ENCODE data around the gene IL19. TPM values are rescaled to one million over a fixed set of nuclear protein-coding genes. Genes with fewer than 3 reads are reported as not detected.

IL19 gene
- total RNA-seq, 1 donor from 2014 or later, result not detected

GRCh38 chr1:206738370-206739366, 31.9 kb upstream of the IL19 start:
- peaks cover 4% of the 10 kb centered on the region for H4K20me1 ChIP-seq (ENCODE audit: low read depth)
- H3K4me1 ChIP-seq, result peaks cover 15% of the 10 kb centered on the region
- H3K27me3 Mint-ChIP-seq (ENCODE audit: insufficient read depth, low read depth), result peaks cover 6% of the 10 kb centered on the region
- H3K4me3 ChIP-seq, result no peak overlapping the region
- H3K27ac ChIP-seq, result no peak overlapping the region
- H3F3A ChIP-seq (ENCODE audit: low read depth), result no peaks in the 10 kb centered on the region
- H3K79me2 ChIP-seq (ENCODE audit: low read depth), result no peaks in the 10 kb centered on the region
- no peaks in the 10 kb centered on the region for H3K36me3 ChIP-seq
- no peak overlapping the region for H3K9ac ChIP-seq
- no peaks in the 10 kb centered on the region for H3K27me3 ChIP-seq
- no peak overlapping the region for H3K4me3 Mint-ChIP-seq
- no peaks in the 10 kb centered on the region for H3K9me3 ChIP-seq (ENCODE audit: low read depth)
- H3K4me1 Mint-ChIP-seq, result peaks cover 22% of the 10 kb centered on the region
- H2AFZ ChIP-seq (replicated peaks), result no peak overlapping the region
- H3K27ac Mint-ChIP-seq, result no peak overlapping the region
- H3K36me3 Mint-ChIP-seq, result peaks cover under 1% of the 10 kb centered on the region
- TF ChIP-seq, protein P1, sequence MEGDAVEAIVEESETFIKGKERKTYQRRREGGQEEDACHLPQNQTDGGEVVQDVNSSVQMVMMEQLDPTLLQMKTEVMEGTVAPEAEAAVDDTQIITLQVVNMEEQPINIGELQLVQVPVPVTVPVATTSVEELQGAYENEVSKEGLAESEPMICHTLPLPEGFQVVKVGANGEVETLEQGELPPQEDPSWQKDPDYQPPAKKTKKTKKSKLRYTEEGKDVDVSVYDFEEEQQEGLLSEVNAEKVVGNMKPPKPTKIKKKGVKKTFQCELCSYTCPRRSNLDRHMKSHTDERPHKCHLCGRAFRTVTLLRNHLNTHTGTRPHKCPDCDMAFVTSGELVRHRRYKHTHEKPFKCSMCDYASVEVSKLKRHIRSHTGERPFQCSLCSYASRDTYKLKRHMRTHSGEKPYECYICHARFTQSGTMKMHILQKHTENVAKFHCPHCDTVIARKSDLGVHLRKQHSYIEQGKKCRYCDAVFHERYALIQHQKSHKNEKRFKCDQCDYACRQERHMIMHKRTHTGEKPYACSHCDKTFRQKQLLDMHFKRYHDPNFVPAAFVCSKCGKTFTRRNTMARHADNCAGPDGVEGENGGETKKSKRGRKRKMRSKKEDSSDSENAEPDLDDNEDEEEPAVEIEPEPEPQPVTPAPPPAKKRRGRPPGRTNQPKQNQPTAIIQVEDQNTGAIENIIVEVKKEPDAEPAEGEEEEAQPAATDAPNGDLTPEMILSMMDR (IDR thresholded peaks at IDR 0.05), result peak; percentile 52
- TF ChIP-seq EZH2phosphoT487 (IDR thresholded peaks at IDR 0.05) (no peak), EZH2 (IDR thresholded peaks at IDR 0.05) (no peak)
- H3K9me3 Mint-ChIP-seq, result no peaks in the 10 kb centered on the region
- DNase-seq (ENCODE audit: low spot score), result peak; percentile 29
- H3K4me2 ChIP-seq, result no peak overlapping the region

DNA sequence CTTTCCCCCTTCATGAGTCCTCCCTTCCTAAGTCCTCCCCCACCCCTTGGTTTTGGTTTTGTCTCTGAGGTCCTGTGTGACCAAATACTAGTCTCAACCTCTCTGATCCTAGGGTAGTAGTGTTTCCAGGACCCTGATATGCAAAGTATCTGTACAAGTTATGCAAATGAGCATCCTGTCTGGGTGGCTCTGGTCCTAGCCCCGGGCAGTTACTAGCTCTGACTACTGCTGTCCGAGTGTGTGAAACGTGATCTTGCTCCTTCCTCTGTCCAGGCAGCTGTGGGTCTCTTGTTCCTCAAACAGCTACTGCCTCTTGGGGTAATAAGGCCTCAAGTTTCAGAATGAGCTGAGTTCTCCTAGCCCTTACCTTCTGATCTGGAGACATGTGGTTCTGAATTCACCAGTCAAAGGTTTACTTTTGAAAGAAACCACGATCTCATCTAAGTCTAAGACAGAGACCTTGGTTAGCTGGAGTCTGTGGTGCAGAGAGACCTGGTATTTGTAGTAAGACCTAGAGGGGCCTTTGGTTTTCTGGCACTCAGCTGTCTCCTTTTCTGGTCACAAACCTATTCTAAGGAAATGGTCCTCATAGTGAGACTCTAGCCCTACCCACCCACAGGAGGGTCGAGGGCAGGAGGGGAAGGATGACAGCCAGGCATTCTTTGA, 31.0 kb upstream of the IL19 start:
- H3K27me3 Mint-ChIP-seq (ENCODE audit: insufficient read depth, low read depth), result peaks cover 6% of the 10 kb centered on the region
- H3K9me3 Mint-ChIP-seq, result no peaks in the 10 kb centered on the region
- Histone ChIP-seq H3K79me2 (ENCODE audit: low read depth) (no peaks in the 10 kb centered on the region), H3K9me3 (ENCODE audit: low read depth) (no peaks in the 10 kb centered on the region), H3K4me3 (no peak overlapping the region), H3K4me2 (no peak overlapping the region), H4K20me1 (ENCODE audit: low read depth) (no peaks in the 10 kb centered on the region), H3K9ac (no peak overlapping the region), H3K36me3 (no peaks in the 10 kb centered on the region), H3F3A (ENCODE audit: low read depth) (no peaks in the 10 kb centered on the region), H3K27me3 (no peaks in the 10 kb centered on the region), H3K27ac (no peak overlapping the region), H3K4me1 (peaks cover 15% of the 10 kb centered on the region), H2AFZ (replicated peaks) (no peak overlapping the region)
- TF ChIP-seq, protein P1 (IDR thresholded peaks at IDR 0.05), result no peak
- no peak for TF ChIP-seq EZH2phosphoT487 (IDR thresholded peaks at IDR 0.05)
- H3K4me3 Mint-ChIP-seq, result no peak overlapping the region
- no peak overlapping the region for H3K27ac Mint-ChIP-seq
- DNase-seq (ENCODE audit: low spot score), result no peak
- no peaks in the 10 kb centered on the region for H3K36me3 Mint-ChIP-seq
- peaks cover 22% of the 10 kb centered on the region for H3K4me1 Mint-ChIP-seq

GRCh38 chr1:206741142-206741701, 29.4 kb upstream of the IL19 start:
- no peaks in the 10 kb centered on the region for H3K36me3 Mint-ChIP-seq
- Histone ChIP-seq H3K4me1 (peaks cover 15% of the 10 kb centered on the region), H3K4me3 (no peak overlapping the region), H3K9me3 (ENCODE audit: low read depth) (no peaks in the 10 kb centered on the region), H3K9ac (no peak overlapping the region), H3K27ac (no peak overlapping the region), H3K4me2 (no peak overlapping the region), H3K79me2 (ENCODE audit: low read depth) (no peaks in the 10 kb centered on the region), H3K36me3 (no peaks in the 10 kb centered on the region), H3F3A (ENCODE audit: low read depth) (no peaks in the 10 kb centered on the region), H3K27me3 (no peaks in the 10 kb centered on the region), H4K20me1 (ENCODE audit: low read depth) (no peaks in the 10 kb centered on the region), H2AFZ (replicated peaks) (no peak overlapping the region)
- no peaks in the 10 kb centered on the region for H3K9me3 Mint-ChIP-seq
- H3K27ac Mint-ChIP-seq, result no peak overlapping the region
- H3K27me3 Mint-ChIP-seq (ENCODE audit: insufficient read depth, low read depth), result peaks cover 6% of the 10 kb centered on the region
- H3K4me1 Mint-ChIP-seq, result peaks cover 22% of the 10 kb centered on the region
- no peak overlapping the region for H3K4me3 Mint-ChIP-seq
- no peak for DNase-seq (ENCODE audit: low spot score)
- no peak for TF ChIP-seq EZH2 (IDR thresholded peaks at IDR 0.05)
- TF ChIP-seq EZH2phosphoT487 (IDR thresholded peaks at IDR 0.05), result no peak
- TF ChIP-seq, protein P1 (IDR thresholded peaks at IDR 0.05), result no peak
